Loucy (cell line): ENCODE data around the gene PEX16.

Experiments used
- EZH2phosphoT487 ChIP-seq: fragments of 200-600 bp; IDR thresholded peaks from 2 replicates; pipeline ENCODE4 v1.6.1; 2018; ENCODE audit warnings: antibody characterized with exemption, mild to moderate bottlenecking, moderate library complexity, borderline replicate concordance
- TF ChIP-seq, protein P1 (sequence below): fragments of 200-600 bp; sonication (generic); conservative IDR thresholded peaks from 2 replicates; pipeline ENCODE4 v1.5.1; 2014; ENCODE audit warnings: mild to moderate bottlenecking, antibody characterized with exemption, low read length

DNA sequence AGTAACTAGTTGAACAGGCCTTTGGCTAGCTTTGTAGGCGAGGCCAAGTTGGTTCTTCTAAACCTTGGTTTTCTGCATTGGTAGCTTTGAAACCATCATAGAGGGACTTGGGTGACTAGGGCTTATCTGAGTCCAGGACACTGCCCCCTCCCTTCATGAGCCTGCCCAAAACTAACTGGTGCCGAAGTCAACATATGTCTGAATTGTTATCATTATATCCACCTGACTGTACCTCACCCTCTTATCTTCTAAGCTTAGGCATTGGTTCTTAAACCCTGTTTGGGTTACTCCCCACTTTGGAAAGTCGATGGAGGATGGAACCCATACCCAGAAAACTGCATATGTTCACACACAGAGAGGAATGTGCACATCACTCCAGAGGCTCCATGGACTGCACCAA, 39.8 kb downstream of the PEX16 start:
- TF ChIP-seq, protein P1, sequence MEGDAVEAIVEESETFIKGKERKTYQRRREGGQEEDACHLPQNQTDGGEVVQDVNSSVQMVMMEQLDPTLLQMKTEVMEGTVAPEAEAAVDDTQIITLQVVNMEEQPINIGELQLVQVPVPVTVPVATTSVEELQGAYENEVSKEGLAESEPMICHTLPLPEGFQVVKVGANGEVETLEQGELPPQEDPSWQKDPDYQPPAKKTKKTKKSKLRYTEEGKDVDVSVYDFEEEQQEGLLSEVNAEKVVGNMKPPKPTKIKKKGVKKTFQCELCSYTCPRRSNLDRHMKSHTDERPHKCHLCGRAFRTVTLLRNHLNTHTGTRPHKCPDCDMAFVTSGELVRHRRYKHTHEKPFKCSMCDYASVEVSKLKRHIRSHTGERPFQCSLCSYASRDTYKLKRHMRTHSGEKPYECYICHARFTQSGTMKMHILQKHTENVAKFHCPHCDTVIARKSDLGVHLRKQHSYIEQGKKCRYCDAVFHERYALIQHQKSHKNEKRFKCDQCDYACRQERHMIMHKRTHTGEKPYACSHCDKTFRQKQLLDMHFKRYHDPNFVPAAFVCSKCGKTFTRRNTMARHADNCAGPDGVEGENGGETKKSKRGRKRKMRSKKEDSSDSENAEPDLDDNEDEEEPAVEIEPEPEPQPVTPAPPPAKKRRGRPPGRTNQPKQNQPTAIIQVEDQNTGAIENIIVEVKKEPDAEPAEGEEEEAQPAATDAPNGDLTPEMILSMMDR: no peak
- TF ChIP-seq EZH2phosphoT487: no peak
